ENCODE data around the gene KLRG1.
A peak's percentile ranks its signal among the peaks of the same experiment; 100 is the strongest.

Gene KLRG1

DNA sequence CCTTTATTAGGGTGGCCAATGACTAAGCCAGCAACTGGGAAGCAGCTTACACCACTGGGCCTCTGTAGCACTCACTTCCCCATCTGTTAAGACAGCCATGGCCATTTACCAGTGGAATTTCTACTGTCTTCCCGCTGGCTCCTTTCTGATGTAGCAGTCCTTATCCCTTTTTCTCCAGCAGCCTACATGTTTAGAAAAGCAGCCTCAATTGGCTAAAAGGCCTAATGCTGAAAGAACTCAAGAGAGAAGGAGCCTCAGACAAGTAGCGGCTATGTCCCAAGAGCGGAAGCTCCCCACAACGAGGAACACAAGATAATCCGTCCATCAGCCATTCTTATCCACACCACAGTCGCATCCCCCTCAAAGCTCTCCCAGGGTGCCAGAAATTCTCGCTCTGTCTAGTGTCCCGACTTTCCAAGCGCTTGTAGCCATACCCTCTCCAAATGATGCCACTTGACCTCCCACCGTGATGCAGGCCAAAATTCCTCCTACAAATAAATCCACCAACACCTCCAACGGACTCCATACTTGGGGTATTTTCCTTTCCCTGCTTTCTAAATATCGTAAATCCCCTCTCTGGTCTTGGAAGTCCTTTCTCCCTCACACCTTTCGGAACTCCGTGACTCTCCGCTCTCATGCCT is 40.5 kb upstream of the KLRG1 start:
- peak overlapping the region; percentile 99 for H3K27ac ChIP-seq
- DNase-seq: peak; percentile 21
- peak overlapping the region; percentile 59 for H3K4me3 ChIP-seq (ENCODE audit: low read depth, low read length)
- no peaks in the 10 kb centered on the region for H3K27me3 ChIP-seq (ENCODE audit: insufficient read depth, low read depth, severe bottlenecking)
- no peaks in the 10 kb centered on the region for H3K9me3 ChIP-seq (ENCODE audit: severe bottlenecking)
- no peak for TF ChIP-seq CTCF (IDR thresholded peaks at IDR 0.05; ENCODE audit: low read depth, low read length)
- peaks cover 33% of the 10 kb centered on the region for H3K36me3 ChIP-seq

DNA sequence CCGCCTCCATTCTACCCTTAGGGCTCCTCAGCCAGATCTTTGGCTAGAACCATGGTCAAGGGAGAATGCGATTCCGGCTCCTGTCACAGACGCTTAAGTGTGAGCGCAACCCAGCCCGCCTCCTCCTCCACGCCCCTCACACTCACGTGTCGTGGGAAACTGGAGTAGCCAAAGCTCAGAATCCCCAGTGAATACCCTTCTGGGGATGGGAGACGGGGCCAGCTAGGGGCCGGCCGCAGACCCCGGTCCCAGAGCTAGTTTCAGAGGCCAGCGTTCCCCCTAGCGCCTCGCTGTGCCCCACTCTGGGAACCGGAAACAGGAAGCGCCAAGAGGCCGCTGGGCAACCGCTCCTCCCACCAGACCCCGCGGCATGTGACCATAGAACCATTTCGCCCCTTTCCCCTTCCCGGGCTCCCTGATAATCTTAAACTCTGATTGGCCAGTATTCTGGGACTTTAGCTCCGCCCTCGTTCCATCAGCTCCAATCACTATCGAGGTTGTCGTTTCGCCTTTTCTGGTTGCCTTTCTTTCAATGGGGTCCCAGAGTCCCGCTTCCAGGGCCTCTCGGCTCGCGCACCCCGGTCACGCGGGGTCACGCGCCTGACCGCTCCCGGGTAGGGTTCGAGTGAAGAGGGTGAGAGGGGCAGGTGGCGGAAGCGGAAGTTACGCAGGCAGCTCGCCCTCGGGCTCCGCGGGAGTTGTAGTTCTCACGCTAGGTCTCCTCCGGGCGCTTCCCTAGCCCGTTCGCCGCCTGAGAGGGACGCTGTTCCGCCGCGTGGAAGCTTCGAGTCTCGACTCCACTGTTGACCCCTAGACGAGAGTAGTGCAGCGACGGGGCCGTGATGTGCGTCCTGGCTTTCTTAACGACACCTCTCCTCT is 39.8 kb upstream of the KLRG1 start, which contains the start of gene M6PR:
TSS of gene M6PR (minus strand) at position 304 of the 879 bp plus-strand sequence. CDS start 3,241 bp downstream, outside the sequence.
- Histone ChIP-seq H3K36me3 (peaks cover 25% of the 10 kb centered on the region), H3K9me3 (ENCODE audit: severe bottlenecking) (no peaks in the 10 kb centered on the region), H3K27me3 (ENCODE audit: insufficient read depth, low read depth, severe bottlenecking) (no peaks in the 10 kb centered on the region), H3K27ac (peak within 1 kb of the TSS; percentile 99), H3K4me3 (ENCODE audit: low read depth, low read length) (peak within 1 kb of the TSS; percentile 59)
- TF ChIP-seq CTCF (IDR thresholded peaks at IDR 0.05; ENCODE audit: low read depth, low read length): peak; percentile 86
- DNase-seq: peak; percentile 95

GRCh38 chr12:8950221-8950527 is 39.2 kb upstream of the KLRG1 start:
- Histone ChIP-seq H3K27me3 (ENCODE audit: insufficient read depth, low read depth, severe bottlenecking) (no peaks in the 10 kb centered on the region), H3K27ac (peak overlapping the region; percentile 99), H3K9me3 (ENCODE audit: severe bottlenecking) (no peaks in the 10 kb centered on the region), H3K36me3 (peaks cover 19% of the 10 kb centered on the region), H3K4me3 (ENCODE audit: low read depth, low read length) (peak overlapping the region; percentile 59)
- DNase-seq: no peak
- TF ChIP-seq CTCF (IDR thresholded peaks at IDR 0.05; ENCODE audit: low read depth, low read length): no peak

- DNase-seq: no peak
- Histone ChIP-seq H3K9me3 (ENCODE audit: severe bottlenecking) (no peaks in the 10 kb centered on the region), H3K27ac (no peak overlapping the region), H3K4me3 (ENCODE audit: low read depth, low read length) (peak overlapping the region; percentile 59), H3K36me3 (peaks cover 12% of the 10 kb centered on the region), H3K27me3 (ENCODE audit: insufficient read depth, low read depth, severe bottlenecking) (no peaks in the 10 kb centered on the region)
- TF ChIP-seq CTCF (IDR thresholded peaks at IDR 0.05; ENCODE audit: low read depth, low read length): no peak
Measured at GRCh38 chr12:8950702-8951478, 38.5 kb upstream of the KLRG1 start.

DNA sequence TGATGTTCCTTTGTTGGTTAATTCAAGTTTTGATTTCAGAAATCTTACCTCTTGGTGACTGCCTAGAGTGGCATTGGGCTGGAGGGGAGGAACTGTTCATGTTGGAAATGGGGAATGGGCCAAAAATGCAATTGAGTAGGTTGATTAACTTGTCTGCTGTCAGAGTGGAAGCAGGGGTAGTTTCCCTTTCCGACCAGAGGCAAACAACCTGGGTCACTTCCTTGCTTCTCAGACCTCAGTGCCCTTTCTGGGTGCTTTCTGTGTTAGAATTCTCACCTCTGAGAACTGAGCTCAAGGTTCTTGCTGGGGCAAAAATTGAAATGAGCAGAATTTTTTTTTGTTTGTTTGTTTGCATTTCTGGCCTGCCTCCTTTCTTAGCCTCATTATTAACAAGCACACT is 37.6 kb upstream of the KLRG1 start:
- no peak for TF ChIP-seq CTCF (IDR thresholded peaks at IDR 0.05; ENCODE audit: low read depth, low read length)
- H3K27ac ChIP-seq: no peak overlapping the region
- H3K9me3 ChIP-seq (ENCODE audit: severe bottlenecking): no peaks in the 10 kb centered on the region
- peaks cover 6% of the 10 kb centered on the region for H3K36me3 ChIP-seq
- H3K27me3 ChIP-seq (ENCODE audit: insufficient read depth, low read depth, severe bottlenecking): no peaks in the 10 kb centered on the region
- no peak for DNase-seq
- H3K4me3 ChIP-seq (ENCODE audit: low read depth, low read length): no peak overlapping the region

Measured in WERI-Rb-1 (cell line).